IMR-90 (cell line): ENCODE data around the gene TARS3. TPM values are rescaled to one million over a fixed set of nuclear protein-coding genes. Genes with fewer than 3 reads are reported as not detected.

Experiments
- ATAC-seq: fragments of 200-7000 bp; cut with Tn5 transposase; 2 replicates; pipeline ENCODE4 v1.9.1; 2020; ENCODE audit warnings: low read depth, mild to moderate bottlenecking, moderate library complexity
- BruUV-seq: library from RNA; stranded (reverse); fragments of 400-500 nt; replicated peaks from 2 replicates; lab custom pipeline; 2021; lab: Mats Ljungman, UMichigan
- CTCF ChIA-PET: fragments of 300-600 bp; formaldehyde crosslinking; extraction: SDS; loops from one replicate; lab custom pipeline; 2021; ENCODE audit warnings: antibody characterized with exemption; lab: Yijun Ruan, JAX
- POLR2A ChIA-PET: fragments of 300-600 bp; sonication (Branson Sonifier 250); formaldehyde crosslinking; loops from one replicate; lab custom pipeline; 2022; ENCODE audit warnings: antibody characterized with exemption; ENCODE audit not compliant: unreplicated experiment; lab: Charles Lee
- DNase-seq: peaks from one replicate; pipeline ENCODE4 v3.0.0; 2013
- H2AFZ ChIP-seq: replicated peaks from 2 replicates; pipeline ENCODE3; 2013; ENCODE audit warnings: low read length, mild to moderate bottlenecking; ENCODE audit not compliant: poor library complexity
- H2AK5ac ChIP-seq: 2 replicates; pipeline ENCODE4 v1.6.1; 2013; ENCODE audit warnings: low read depth, low read length, inconsistent platforms
- H2AK9ac ChIP-seq: replicated peaks from 2 replicates; pipeline ENCODE3; 2013; ENCODE audit warnings: mild to moderate bottlenecking, low read depth, low read length, moderate library complexity; ENCODE audit not compliant: poor library complexity
- H2BK120ac ChIP-seq: 2 replicates; pipeline ENCODE4 v1.6.1; 2013; ENCODE audit warnings: low read depth, low read length, inconsistent platforms
- H2BK15ac ChIP-seq: 3 replicates; pipeline ENCODE4 v1.6.1; 2013; ENCODE audit warnings: low read depth, low read length, inconsistent platforms
- H2BK20ac ChIP-seq: 2 replicates; pipeline ENCODE4 v1.6.1; 2013; ENCODE audit warnings: low read depth, mild to moderate bottlenecking, inconsistent platforms, low read length, moderate library complexity
- H2BK5ac ChIP-seq: 2 replicates; pipeline ENCODE4 v1.6.1; 2013; ENCODE audit warnings: mild to moderate bottlenecking, low read depth, low read length, inconsistent platforms; ENCODE audit not compliant: poor library complexity, severe bottlenecking
- H3K14ac ChIP-seq: replicated peaks from 2 replicates; pipeline ENCODE4 v1.6.1; 2013; ENCODE audit warnings: low read depth, low read length, inconsistent platforms
- H3K18ac ChIP-seq: 2 replicates; pipeline ENCODE4 v1.6.1; 2013; ENCODE audit warnings: low read depth, low read length, control low read depth
- H3K23ac ChIP-seq: 2 replicates; pipeline ENCODE4 v1.6.1; 2013; ENCODE audit warnings: low read depth, low read length, inconsistent platforms
- H3K27ac ChIP-seq: 2 replicates; pipeline ENCODE4 v1.5.1; 2013; ENCODE audit warnings: mild to moderate bottlenecking, control low read depth, low read length; ENCODE audit not compliant: insufficient read depth
- H3K27me3 ChIP-seq: 2 replicates; pipeline ENCODE4 v1.6.1; 2013; ENCODE audit warnings: low read length; ENCODE audit not compliant: control insufficient read depth, insufficient read depth
- H3K36me3 ChIP-seq: 2 replicates; pipeline ENCODE4 v1.6.1; 2013; ENCODE audit warnings: low read length, mixed read lengths; ENCODE audit not compliant: control insufficient read depth, insufficient read depth
- H3K4ac ChIP-seq: 2 replicates; pipeline ENCODE4 v1.6.1; 2013; ENCODE audit warnings: low read depth, low read length, inconsistent platforms
- H3K4me1 ChIP-seq: 2 replicates; pipeline ENCODE4 v1.6.1; 2013; ENCODE audit warnings: low read length, mixed read lengths; ENCODE audit not compliant: control insufficient read depth, insufficient read depth
- H3K4me2 ChIP-seq: 2 replicates; pipeline ENCODE4 v1.6.1; 2013; ENCODE audit warnings: low read depth, mild to moderate bottlenecking, control low read depth, low read length, moderate library complexity
- H3K4me3 ChIP-seq: 2 replicates; pipeline ENCODE4 v1.5.1; 2013; ENCODE audit warnings: low read depth, mild to moderate bottlenecking, control low read depth, low read length, moderate library complexity; ENCODE audit not compliant: insufficient read depth
- H3K56ac ChIP-seq: 2 replicates; pipeline ENCODE4 v1.6.1; 2013; ENCODE audit warnings: low read length, inconsistent platforms; ENCODE audit not compliant: insufficient read depth; ENCODE audit errors: extremely low read depth
- H3K79me1 ChIP-seq, 2 experiments: 2 replicates each; pipeline ENCODE4 v1.6.1; 2013; ENCODE audit warnings: low read length in 2 of 2, inconsistent platforms in 1 of 2, low read depth in 1 of 2
- H3K9ac ChIP-seq: 2 replicates; pipeline ENCODE4 v1.6.1; 2013; ENCODE audit warnings: low read depth, low read length, control low read depth
- H3K9me1 ChIP-seq: 2 replicates; pipeline ENCODE4 v1.6.1; 2013; ENCODE audit warnings: low read length, inconsistent platforms; ENCODE audit not compliant: insufficient read depth
- H3K9me3 ChIP-seq: 2 replicates; pipeline ENCODE4 v1.6.1; 2013; ENCODE audit warnings: low read length; ENCODE audit not compliant: control insufficient read depth, insufficient read depth
- H4K20me1 ChIP-seq: 2 replicates; pipeline ENCODE4 v1.6.1; 2013; ENCODE audit warnings: low read length, inconsistent platforms; ENCODE audit not compliant: insufficient read depth
- H4K5ac ChIP-seq: 2 replicates; pipeline ENCODE4 v1.6.1; 2013; ENCODE audit warnings: mild to moderate bottlenecking, low read depth, low read length, control low read depth
- H4K8ac ChIP-seq, 2 experiments: 2 replicates each; pipeline ENCODE4 v1.6.1; 2013; ENCODE audit warnings: low read depth in 2 of 2, low read length in 2 of 2, control low read depth in 1 of 2, inconsistent platforms in 1 of 2
- H4K91ac ChIP-seq: 2 replicates; pipeline ENCODE4 v1.6.1; 2013; ENCODE audit warnings: low read depth, low read length, inconsistent platforms; ENCODE audit not compliant: insufficient read depth
- CEBPB ChIP-seq: IDR thresholded peaks from 2 replicates; pipeline ENCODE4 v1.6.1; 2012; ENCODE audit warnings: low read depth, low read length, improper control_type of control experiment
- RCOR1 ChIP-seq: IDR thresholded peaks from 2 replicates; pipeline ENCODE4 v1.6.1; 2012; ENCODE audit warnings: mild to moderate bottlenecking, low read length, improper control_type of control experiment; ENCODE audit not compliant: insufficient replicate concordance
- RFX5 ChIP-seq: IDR thresholded peaks from 2 replicates; pipeline ENCODE4 v1.8.0; 2012; ENCODE audit warnings: low read depth, mild to moderate bottlenecking, low read length, moderate library complexity
- WGBS, 2 experiments: methylation state at CpG; one replicate each; pipeline versions ENCODE4 v1.1.5 to v1.1.7; 2013; ENCODE audit warnings: missing lambda C conversion rate in 2 of 2; ENCODE audit not compliant: insufficient read length in 1 of 2; ENCODE audit errors: extremely low coverage in 2 of 2; 5-methylcytosine and 5-hydroxymethylcytosine counted together
- dilution Hi-C: fragments of 300-500 bp; cut with HindIII; formaldehyde crosslinking; loops from one replicate; pipeline ENCODE4 v1.14.3; 2018; ENCODE audit warnings: low sequenced_read_pairs; ENCODE audit not compliant: unreplicated experiment
- in situ Hi-C: fragments of 300-500 bp; cut with MboI; formaldehyde crosslinking; loops from 3 replicates; pipeline ENCODE4 v1.14.3; 2019; ENCODE audit warnings: low sequenced_read_pairs, inconsistent platforms, mixed read lengths
- intact Hi-C: fragments of 100-400 bp; cut with micrococcal nuclease; formaldehyde crosslinking; loops from 2 replicates; pipeline ENCODE4 v1.10.0; 2022
- polyA plus RNA-seq, 3 experiments: library from polyadenylated mRNA; depleted of rRNA; stranded (reverse); fragments of >200 nt; gene quantifications; 2 replicates each; pipeline ENCODE4 v1.2.3, GENCODE V29; 2012; ENCODE audit warnings: low replicate concordance in 1 of 3
- total RNA-seq: library from RNA; depleted of rRNA; stranded (reverse); fragments of >200 nt; gene quantifications from 2 replicates; pipeline ENCODE4 v1.2.3, GENCODE V29; 2012
- TF ChIP-seq, protein P1 (sequence below): fragments of 150-350 bp; IDR thresholded peaks from 2 replicates; pipeline ENCODE4 v1.6.1; 2017; ENCODE audit warnings: mild to moderate bottlenecking, antibody characterized with exemption, low read length, low read depth

TARS3 gene
- total and polyA plus RNA-seq, 2 of the 4 experiments (the other 2 are of a cell fraction), result 3.4 to 9.3 TPM

GRCh38 chr15:101733545-101733944, 9.3 kb upstream of the TARS3 start:
- Histone ChIP-seq H3K4ac (no peak overlapping the region), H4K91ac (no peak overlapping the region), H3K14ac (no peak overlapping the region), H4K8ac (no peak overlapping the region), H3K4me2 (no peak overlapping the region), H3K9ac (no peak overlapping the region), H3K9me3 (no peaks in the 10 kb centered on the region), H2BK5ac (no peak overlapping the region), H2BK120ac (no peak overlapping the region), H3K79me1 (0 out of 4 replicates have a peak, but pooled peaks cover 0 to 5% of the 10 kb centered on the region in 2 experiments), H3K27me3 (no peaks in the 10 kb centered on the region), H2AFZ (no peak overlapping the region), H4K20me1 (no peaks in the 10 kb centered on the region), H3K18ac (no peak overlapping the region), H2AK5ac (no peak overlapping the region), H3K4me3 (no peak overlapping the region), H3K56ac (no peak overlapping the region), H3K9me1 (no peaks in the 10 kb centered on the region), H2BK15ac (no peak overlapping the region), H2AK9ac (no peak overlapping the region), H3K27ac (no peak overlapping the region), H2BK20ac (no peak overlapping the region), H4K5ac (no peak overlapping the region), H3K4me1 (peaks cover 3% of the 10 kb centered on the region; the same call in 1 of the 2 replicates), H3K36me3 (no peaks in the 10 kb centered on the region), H3K23ac (no peak overlapping the region)
- no peak for DNase-seq
- dilution Hi-C loops (no loop called here), in situ Hi-C loops (no loop called here), intact Hi-C loops (no loop called here)
- POLR2A ChIA-PET, result no interaction called here
- CTCF ChIA-PET, result no interaction called here
- WGBS, 2 experiments, result no CpG with 5 or more reads among the region's 2 CpGs
- no peak for ATAC-seq
- TF ChIP-seq, protein P1, sequence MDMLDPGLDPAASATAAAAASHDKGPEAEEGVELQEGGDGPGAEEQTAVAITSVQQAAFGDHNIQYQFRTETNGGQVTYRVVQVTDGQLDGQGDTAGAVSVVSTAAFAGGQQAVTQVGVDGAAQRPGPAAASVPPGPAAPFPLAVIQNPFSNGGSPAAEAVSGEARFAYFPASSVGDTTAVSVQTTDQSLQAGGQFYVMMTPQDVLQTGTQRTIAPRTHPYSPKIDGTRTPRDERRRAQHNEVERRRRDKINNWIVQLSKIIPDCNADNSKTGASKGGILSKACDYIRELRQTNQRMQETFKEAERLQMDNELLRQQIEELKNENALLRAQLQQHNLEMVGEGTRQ, result no peak
- TF ChIP-seq CEBPB (no peak), RFX5 (no peak), RCOR1 (no peak)
- BruUV-seq, result no TSS peak
